IMR-90 (cell line): ENCODE results near the gene PDZRN3. TPM values are rescaled to one million over a fixed set of nuclear protein-coding genes. Genes with fewer than 3 reads are reported as not detected.

Experiments used
- ATAC-seq: fragments of 200-7000 bp; cut with Tn5 transposase; 2 replicates; pipeline ENCODE4 v1.9.1; 2020; ENCODE audit warnings: low read depth, mild to moderate bottlenecking, moderate library complexity
- BruUV-seq: library from RNA; stranded (reverse); fragments of 400-500 nt; replicated peaks from 2 replicates; lab custom pipeline; 2021; lab: Mats Ljungman, UMichigan
- CTCF ChIA-PET: fragments of 300-600 bp; formaldehyde crosslinking; extraction: SDS; loops from one replicate; lab custom pipeline; 2021; ENCODE audit warnings: antibody characterized with exemption; lab: Yijun Ruan, JAX
- POLR2A ChIA-PET: fragments of 300-600 bp; sonication (Branson Sonifier 250); formaldehyde crosslinking; loops from one replicate; lab custom pipeline; 2022; ENCODE audit warnings: antibody characterized with exemption; ENCODE audit not compliant: unreplicated experiment; lab: Charles Lee
- DNase-seq: peaks from one replicate; pipeline ENCODE4 v3.0.0; 2013
- H2AFZ ChIP-seq: replicated peaks from 2 replicates; pipeline ENCODE3; 2013; ENCODE audit warnings: low read length, mild to moderate bottlenecking; ENCODE audit not compliant: poor library complexity
- H2AK5ac ChIP-seq: 2 replicates; pipeline ENCODE4 v1.6.1; 2013; ENCODE audit warnings: low read depth, low read length, inconsistent platforms
- H2AK9ac ChIP-seq: replicated peaks from 2 replicates; pipeline ENCODE3; 2013; ENCODE audit warnings: mild to moderate bottlenecking, low read depth, low read length, moderate library complexity; ENCODE audit not compliant: poor library complexity
- H2BK120ac ChIP-seq: 2 replicates; pipeline ENCODE4 v1.6.1; 2013; ENCODE audit warnings: low read depth, low read length, inconsistent platforms
- H2BK15ac ChIP-seq: 3 replicates; pipeline ENCODE4 v1.6.1; 2013; ENCODE audit warnings: low read depth, low read length, inconsistent platforms
- H2BK20ac ChIP-seq: 2 replicates; pipeline ENCODE4 v1.6.1; 2013; ENCODE audit warnings: low read depth, mild to moderate bottlenecking, inconsistent platforms, low read length, moderate library complexity
- H2BK5ac ChIP-seq: 2 replicates; pipeline ENCODE4 v1.6.1; 2013; ENCODE audit warnings: mild to moderate bottlenecking, low read depth, low read length, inconsistent platforms; ENCODE audit not compliant: poor library complexity, severe bottlenecking
- H3K14ac ChIP-seq: replicated peaks from 2 replicates; pipeline ENCODE4 v1.6.1; 2013; ENCODE audit warnings: low read depth, low read length, inconsistent platforms
- H3K18ac ChIP-seq: 2 replicates; pipeline ENCODE4 v1.6.1; 2013; ENCODE audit warnings: low read depth, low read length, control low read depth
- H3K23ac ChIP-seq: 2 replicates; pipeline ENCODE4 v1.6.1; 2013; ENCODE audit warnings: low read depth, low read length, inconsistent platforms
- H3K27ac ChIP-seq: 2 replicates; pipeline ENCODE4 v1.5.1; 2013; ENCODE audit warnings: mild to moderate bottlenecking, control low read depth, low read length; ENCODE audit not compliant: insufficient read depth
- H3K27me3 ChIP-seq: 2 replicates; pipeline ENCODE4 v1.6.1; 2013; ENCODE audit warnings: low read length; ENCODE audit not compliant: control insufficient read depth, insufficient read depth
- H3K36me3 ChIP-seq: 2 replicates; pipeline ENCODE4 v1.6.1; 2013; ENCODE audit warnings: low read length, mixed read lengths; ENCODE audit not compliant: control insufficient read depth, insufficient read depth
- H3K4ac ChIP-seq: 2 replicates; pipeline ENCODE4 v1.6.1; 2013; ENCODE audit warnings: low read depth, low read length, inconsistent platforms
- H3K4me1 ChIP-seq: 2 replicates; pipeline ENCODE4 v1.6.1; 2013; ENCODE audit warnings: low read length, mixed read lengths; ENCODE audit not compliant: control insufficient read depth, insufficient read depth
- H3K4me2 ChIP-seq: 2 replicates; pipeline ENCODE4 v1.6.1; 2013; ENCODE audit warnings: low read depth, mild to moderate bottlenecking, control low read depth, low read length, moderate library complexity
- H3K4me3 ChIP-seq: 2 replicates; pipeline ENCODE4 v1.5.1; 2013; ENCODE audit warnings: low read depth, mild to moderate bottlenecking, control low read depth, low read length, moderate library complexity; ENCODE audit not compliant: insufficient read depth
- H3K56ac ChIP-seq: 2 replicates; pipeline ENCODE4 v1.6.1; 2013; ENCODE audit warnings: low read length, inconsistent platforms; ENCODE audit not compliant: insufficient read depth; ENCODE audit errors: extremely low read depth
- H3K79me1 ChIP-seq, 2 experiments: 2 replicates each; pipeline ENCODE4 v1.6.1; 2013; ENCODE audit warnings: low read length in 2 of 2, inconsistent platforms in 1 of 2, low read depth in 1 of 2
- H3K9ac ChIP-seq: 2 replicates; pipeline ENCODE4 v1.6.1; 2013; ENCODE audit warnings: low read depth, low read length, control low read depth
- H3K9me1 ChIP-seq: 2 replicates; pipeline ENCODE4 v1.6.1; 2013; ENCODE audit warnings: low read length, inconsistent platforms; ENCODE audit not compliant: insufficient read depth
- H3K9me3 ChIP-seq: 2 replicates; pipeline ENCODE4 v1.6.1; 2013; ENCODE audit warnings: low read length; ENCODE audit not compliant: control insufficient read depth, insufficient read depth
- H4K20me1 ChIP-seq: 2 replicates; pipeline ENCODE4 v1.6.1; 2013; ENCODE audit warnings: low read length, inconsistent platforms; ENCODE audit not compliant: insufficient read depth
- H4K5ac ChIP-seq: 2 replicates; pipeline ENCODE4 v1.6.1; 2013; ENCODE audit warnings: mild to moderate bottlenecking, low read depth, low read length, control low read depth
- H4K8ac ChIP-seq, 2 experiments: 2 replicates each; pipeline ENCODE4 v1.6.1; 2013; ENCODE audit warnings: low read depth in 2 of 2, low read length in 2 of 2, control low read depth in 1 of 2, inconsistent platforms in 1 of 2
- H4K91ac ChIP-seq: 2 replicates; pipeline ENCODE4 v1.6.1; 2013; ENCODE audit warnings: low read depth, low read length, inconsistent platforms; ENCODE audit not compliant: insufficient read depth
- BHLHE40 ChIP-seq: fragments of 150-350 bp; IDR thresholded peaks from 2 replicates; pipeline ENCODE4 v1.6.1; 2016; ENCODE audit warnings: mild to moderate bottlenecking, low read depth, low read length
- CEBPB ChIP-seq: IDR thresholded peaks from 2 replicates; pipeline ENCODE4 v1.6.1; 2012; ENCODE audit warnings: low read depth, low read length, improper control_type of control experiment
- CHD1 ChIP-seq: IDR thresholded peaks from 2 replicates; pipeline ENCODE4 v1.6.1; 2012; ENCODE audit warnings: low read depth, low read length, improper control_type of control experiment
- FOS ChIP-seq: fragments of 150-350 bp; IDR thresholded peaks from 2 replicates; pipeline ENCODE4 v1.6.1; 2016; ENCODE audit warnings: low read depth, low read length
- MAZ ChIP-seq: IDR thresholded peaks from 2 replicates; pipeline ENCODE4 v1.6.1; 2012; ENCODE audit warnings: low read depth, mild to moderate bottlenecking, low read length, improper control_type of control experiment, moderate library complexity, borderline replicate concordance
- MXI1 ChIP-seq: IDR thresholded peaks from 2 replicates; pipeline ENCODE4 v1.6.1; 2012; ENCODE audit warnings: low read depth, mild to moderate bottlenecking, low read length, moderate library complexity, borderline replicate concordance
- POLR2A ChIP-seq: IDR thresholded peaks from 2 replicates; pipeline ENCODE4 v1.6.1; 2012; ENCODE audit warnings: mild to moderate bottlenecking, low read depth, low read length
- RAD21 ChIP-seq: IDR thresholded peaks from 2 replicates; pipeline ENCODE4 v1.6.1; 2012; ENCODE audit warnings: low read length, improper control_type of control experiment
- RCOR1 ChIP-seq: IDR thresholded peaks from 2 replicates; pipeline ENCODE4 v1.6.1; 2012; ENCODE audit warnings: mild to moderate bottlenecking, low read length, improper control_type of control experiment; ENCODE audit not compliant: insufficient replicate concordance
- RFX5 ChIP-seq: IDR thresholded peaks from 2 replicates; pipeline ENCODE4 v1.8.0; 2012; ENCODE audit warnings: low read depth, mild to moderate bottlenecking, low read length, moderate library complexity
- SMC3 ChIP-seq: fragments of 150-350 bp; IDR thresholded peaks from 2 replicates; pipeline ENCODE4 v1.6.1; 2016; ENCODE audit warnings: low read depth, mild to moderate bottlenecking, antibody characterized with exemption, low read length, moderate library complexity
- WGBS, 2 experiments: methylation state at CpG; one replicate each; pipeline versions ENCODE4 v1.1.5 to v1.1.7; 2013; ENCODE audit warnings: missing lambda C conversion rate in 2 of 2; ENCODE audit not compliant: insufficient read length in 1 of 2; ENCODE audit errors: extremely low coverage in 2 of 2; 5-methylcytosine and 5-hydroxymethylcytosine counted together
- dilution Hi-C: fragments of 300-500 bp; cut with HindIII; formaldehyde crosslinking; loops from one replicate; pipeline ENCODE4 v1.14.3; 2018; ENCODE audit warnings: low sequenced_read_pairs; ENCODE audit not compliant: unreplicated experiment
- in situ Hi-C: fragments of 300-500 bp; cut with MboI; formaldehyde crosslinking; loops from 3 replicates; pipeline ENCODE4 v1.14.3; 2019; ENCODE audit warnings: low sequenced_read_pairs, inconsistent platforms, mixed read lengths
- intact Hi-C: fragments of 100-400 bp; cut with micrococcal nuclease; formaldehyde crosslinking; loops from 2 replicates; pipeline ENCODE4 v1.10.0; 2022
- polyA plus RNA-seq, 3 experiments: library from polyadenylated mRNA; depleted of rRNA; stranded (reverse); fragments of >200 nt; gene quantifications; 2 replicates each; pipeline ENCODE4 v1.2.3, GENCODE V29; 2012; ENCODE audit warnings: low replicate concordance in 1 of 3
- total RNA-seq: library from RNA; depleted of rRNA; stranded (reverse); fragments of >200 nt; gene quantifications from 2 replicates; pipeline ENCODE4 v1.2.3, GENCODE V29; 2012
- TF ChIP-seq, protein P1 (sequence below): fragments of 150-350 bp; IDR thresholded peaks from 2 replicates; pipeline ENCODE4 v1.6.1; 2017; ENCODE audit warnings: mild to moderate bottlenecking, antibody characterized with exemption, low read length, low read depth
- TF ChIP-seq, protein P2 (sequence below): conservative IDR thresholded peaks from 2 replicates; pipeline ENCODE4 v1.5.1; 2012; ENCODE audit warnings: mild to moderate bottlenecking, low read depth, low read length, improper control_type of control experiment

PDZRN3 gene
- total and polyA plus RNA-seq, 2 of the 4 experiments (the other 2 are of a cell fraction), result 9.4 to 17.0 TPM

DNA sequence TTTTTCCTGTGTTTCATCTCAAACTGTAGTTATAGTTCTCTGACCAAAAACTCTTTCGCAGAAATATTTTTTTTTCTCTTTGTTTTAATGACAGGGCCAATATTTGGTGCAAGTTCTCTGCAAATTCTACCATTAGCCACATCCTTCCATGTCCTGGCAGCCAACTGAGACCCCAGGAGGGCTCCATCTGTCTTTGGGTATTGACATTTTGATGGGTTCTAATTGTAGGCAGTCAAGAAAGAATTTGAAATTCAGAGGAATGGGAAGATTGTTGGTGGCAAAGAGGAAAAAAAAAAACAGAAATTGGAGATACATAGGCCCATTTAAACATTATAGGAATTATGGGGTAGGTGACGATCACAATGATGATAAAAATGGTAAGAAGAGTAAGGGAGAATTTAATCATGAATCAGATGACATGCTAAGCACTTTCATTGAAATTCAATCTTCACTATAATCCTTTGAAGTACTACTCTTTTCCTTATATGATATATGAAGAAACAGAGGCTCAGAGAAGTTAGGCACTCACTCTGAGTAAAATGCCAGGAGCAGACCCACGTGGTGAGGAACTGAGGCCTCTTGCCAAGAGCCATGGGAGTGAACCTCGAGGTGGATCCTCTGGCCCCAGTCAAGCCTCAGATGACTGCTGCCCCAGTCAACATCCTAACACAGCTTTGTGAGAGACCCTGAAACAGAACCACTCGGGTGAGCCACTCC is 151.4 kb downstream of the PDZRN3 start:
- intact Hi-C loops (no loop called here), dilution Hi-C loops (no loop called here), in situ Hi-C loops (no loop called here)
- Histone ChIP-seq H3K4ac (no peak overlapping the region), H3K9ac (no peak overlapping the region), H2AK5ac (no peak overlapping the region), H3K4me3 (no peak overlapping the region), H3K14ac (no peak overlapping the region), H4K91ac (no peak overlapping the region), H3K4me1 (peaks cover 3% of the 10 kb centered on the region; the same call in 1 of the 2 replicates), H3K56ac (no peak overlapping the region), H3K79me1 (no peaks in the 10 kb centered on the region; a peak in 1 of 4 replicates), H2BK5ac (no peak overlapping the region), H3K23ac (no peak overlapping the region), H2BK20ac (no peak overlapping the region), H4K5ac (no peak overlapping the region), H2BK120ac (no peak overlapping the region), H3K4me2 (no peak overlapping the region), H3K27me3 (no peaks in the 10 kb centered on the region), H3K9me1 (no peaks in the 10 kb centered on the region), H2BK15ac (no peak overlapping the region), H3K9me3 (no peaks in the 10 kb centered on the region), H3K27ac (no peak overlapping the region), H4K8ac (no peak overlapping the region), H4K20me1 (peaks cover 4% of the 10 kb centered on the region; the same call in 1 of the 2 replicates), H2AFZ (no peak overlapping the region), H3K18ac (no peak overlapping the region), H3K36me3 (no peaks in the 10 kb centered on the region), H2AK9ac (no peak overlapping the region)
- no peak for ATAC-seq
- BruUV-seq, result no TSS peak
- ChIA-PET POLR2A (no interaction called here), CTCF (no interaction called here)
- WGBS, 2 experiments, result no CpG with 5 or more reads among the region's 5 CpGs
- TF ChIP-seq RFX5 (no peak), BHLHE40 (no peak), FOS (no peak), CEBPB (no peak), SMC3 (no peak), CHD1 (no peak), MXI1 (no peak), MAZ (no peak), POLR2A (no peak), RCOR1 (no peak), RAD21 (no peak)
- TF ChIP-seq, protein P1, sequence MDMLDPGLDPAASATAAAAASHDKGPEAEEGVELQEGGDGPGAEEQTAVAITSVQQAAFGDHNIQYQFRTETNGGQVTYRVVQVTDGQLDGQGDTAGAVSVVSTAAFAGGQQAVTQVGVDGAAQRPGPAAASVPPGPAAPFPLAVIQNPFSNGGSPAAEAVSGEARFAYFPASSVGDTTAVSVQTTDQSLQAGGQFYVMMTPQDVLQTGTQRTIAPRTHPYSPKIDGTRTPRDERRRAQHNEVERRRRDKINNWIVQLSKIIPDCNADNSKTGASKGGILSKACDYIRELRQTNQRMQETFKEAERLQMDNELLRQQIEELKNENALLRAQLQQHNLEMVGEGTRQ, result no peak
- TF ChIP-seq, protein P2, sequence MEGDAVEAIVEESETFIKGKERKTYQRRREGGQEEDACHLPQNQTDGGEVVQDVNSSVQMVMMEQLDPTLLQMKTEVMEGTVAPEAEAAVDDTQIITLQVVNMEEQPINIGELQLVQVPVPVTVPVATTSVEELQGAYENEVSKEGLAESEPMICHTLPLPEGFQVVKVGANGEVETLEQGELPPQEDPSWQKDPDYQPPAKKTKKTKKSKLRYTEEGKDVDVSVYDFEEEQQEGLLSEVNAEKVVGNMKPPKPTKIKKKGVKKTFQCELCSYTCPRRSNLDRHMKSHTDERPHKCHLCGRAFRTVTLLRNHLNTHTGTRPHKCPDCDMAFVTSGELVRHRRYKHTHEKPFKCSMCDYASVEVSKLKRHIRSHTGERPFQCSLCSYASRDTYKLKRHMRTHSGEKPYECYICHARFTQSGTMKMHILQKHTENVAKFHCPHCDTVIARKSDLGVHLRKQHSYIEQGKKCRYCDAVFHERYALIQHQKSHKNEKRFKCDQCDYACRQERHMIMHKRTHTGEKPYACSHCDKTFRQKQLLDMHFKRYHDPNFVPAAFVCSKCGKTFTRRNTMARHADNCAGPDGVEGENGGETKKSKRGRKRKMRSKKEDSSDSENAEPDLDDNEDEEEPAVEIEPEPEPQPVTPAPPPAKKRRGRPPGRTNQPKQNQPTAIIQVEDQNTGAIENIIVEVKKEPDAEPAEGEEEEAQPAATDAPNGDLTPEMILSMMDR, result no peak
- DNase-seq, result no peak
